Measurements from ENCODE around the gene SHISA3.
"Not testable (repeated sequence)": the region's sequence is repeated elsewhere in the genome, so short reads cannot be mapped to it uniquely, and the experiment has no call there.

Gene SHISA3

GRCh38 chr4:42371305-42372252, 25.7 kb upstream of the SHISA3 start:
- no peak overlapping the region for H3K27ac ChIP-seq
- TF ChIP-seq CTCF (conservative IDR thresholded peaks at IDR 0.05) (peak; percentile 79), ZFX (IDR thresholded peaks at IDR 0.05) (no peak)

DNA sequence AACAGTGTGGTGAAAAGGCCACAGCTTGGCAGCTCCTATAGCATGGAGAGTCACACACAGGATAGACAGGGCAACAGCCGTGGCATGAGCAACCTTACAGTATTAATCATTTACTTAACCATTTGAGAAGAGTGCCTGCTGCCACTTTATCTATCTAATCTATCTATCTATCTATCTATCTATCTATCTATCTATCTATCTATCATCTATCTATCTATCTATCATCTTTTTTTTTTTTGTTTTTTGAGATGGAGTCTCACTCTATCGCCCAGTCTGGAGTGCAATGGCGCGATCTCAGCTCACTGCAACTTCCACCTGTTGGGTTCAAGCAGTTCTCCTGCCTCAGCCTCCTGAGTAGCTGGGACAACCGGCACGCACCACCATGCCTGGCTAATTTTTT, 25.0 kb upstream of the SHISA3 start:
- not testable (repeated sequence) for H3K27ac ChIP-seq

- no peak for TF ChIP-seq CTCF (conservative IDR thresholded peaks at IDR 0.05)
- TF ChIP-seq ZFX (IDR thresholded peaks at IDR 0.05), result no peak
Measured at GRCh38 chr4:42377497-42377896, 19.8 kb upstream of the SHISA3 start.

DNA sequence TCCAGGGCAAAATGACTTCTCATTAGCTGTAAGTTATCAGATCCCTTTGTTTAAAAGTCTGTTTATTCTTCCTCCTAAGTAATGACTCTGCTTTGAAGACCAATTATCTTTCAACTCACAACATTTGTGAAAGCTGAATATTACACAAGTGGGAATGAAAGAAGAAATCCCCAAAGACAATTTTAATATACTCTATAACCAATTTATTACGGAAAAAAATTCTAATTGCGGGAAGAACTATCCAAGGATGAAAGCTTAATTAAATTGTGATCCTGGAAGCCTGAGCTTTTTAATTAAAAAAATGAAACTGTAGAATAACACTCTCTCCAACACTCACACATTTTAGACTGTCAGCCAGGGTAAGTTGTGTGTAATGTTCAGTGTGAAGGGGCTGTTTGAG, 15.6 kb upstream of the SHISA3 start:
- TF ChIP-seq CTCF (conservative IDR thresholded peaks at IDR 0.05) (no peak), ZFX (IDR thresholded peaks at IDR 0.05) (no peak)
- H3K27ac ChIP-seq, result no peak overlapping the region

More at GRCh38 chr4:42377497-42377896, 19.8 kb upstream of the SHISA3 start:
- H3K27ac ChIP-seq, result no peak overlapping the region

DNA sequence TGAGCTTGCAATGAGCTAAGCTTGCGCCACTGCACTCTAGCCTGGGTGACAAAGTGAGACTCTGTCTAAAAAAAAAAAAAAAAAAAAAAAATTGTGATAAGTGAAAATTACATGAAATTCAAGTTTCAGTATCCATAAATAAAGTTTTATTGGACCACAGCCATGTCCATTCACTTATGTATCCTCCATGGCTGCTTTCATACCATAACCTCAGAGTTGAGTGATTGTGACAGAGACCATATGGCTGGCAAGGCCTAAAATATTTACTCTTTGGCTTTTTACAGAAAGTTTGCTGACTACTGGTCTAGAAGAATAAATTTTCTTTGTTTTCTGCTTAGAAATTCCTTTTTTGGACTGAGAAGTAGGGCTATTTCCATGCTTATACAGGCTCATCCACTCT, 11.8 kb upstream of the SHISA3 start:
- no peak overlapping the region for H3K27ac ChIP-seq

GRCh38 chr4:42390622-42391354, 6.5 kb upstream of the SHISA3 start:
- TF ChIP-seq CTCF (conservative IDR thresholded peaks at IDR 0.05), result no peak
- TF ChIP-seq ZFX (IDR thresholded peaks at IDR 0.05), result no peak
- H3K27ac ChIP-seq, result no peak overlapping the region

More for the DNA sequence above, 11.8 kb upstream of the SHISA3 start:
- TF ChIP-seq ZFX (IDR thresholded peaks at IDR 0.05), result no peak
- no peak for TF ChIP-seq CTCF (conservative IDR thresholded peaks at IDR 0.05)

DNA sequence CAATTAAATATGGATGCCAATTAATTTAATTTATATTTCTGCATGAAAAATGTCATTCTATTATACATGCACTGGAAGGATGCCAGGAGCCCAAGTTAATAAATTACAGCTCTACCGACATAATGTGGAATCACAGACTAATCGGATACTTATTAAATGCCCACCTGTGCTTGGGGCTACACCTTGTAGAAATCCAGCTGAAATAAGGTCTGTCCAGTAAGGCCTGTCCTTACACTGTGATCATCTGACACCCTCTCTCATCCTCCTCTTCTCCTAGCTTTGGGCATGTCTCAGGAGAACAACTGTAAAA, 6.0 kb upstream of the SHISA3 start:
- no peak overlapping the region for H3K27ac ChIP-seq
- TF ChIP-seq CTCF (conservative IDR thresholded peaks at IDR 0.05), result no peak
- TF ChIP-seq ZFX (IDR thresholded peaks at IDR 0.05), result no peak

Data from C4-2B (cell line).